Loucy (cell line): Measurements from ENCODE around the gene LUM.

Source experiments
- H2AFZ ChIP-seq: fragments of 200-600 bp; sonication (generic); 2 replicates; pipeline ENCODE4 v1.6.0; 2016; ENCODE audit warnings: antibody characterized with exemption, mild to moderate bottlenecking, low read length, moderate library complexity
- H3F3A ChIP-seq: fragments of 200-600 bp; 2 replicates; pipeline ENCODE4 v1.6.0; 2016; ENCODE audit warnings: antibody characterized with exemption, low read depth, mild to moderate bottlenecking
- H3K27me3 ChIP-seq: fragments of 200-600 bp; sonication (generic); 2 replicates; pipeline ENCODE4 v1.6.1; 2014; ENCODE audit warnings: low read length, mild to moderate bottlenecking; ENCODE audit not compliant: insufficient read depth, poor library complexity, severe bottlenecking
- H3K36me3 ChIP-seq: fragments of 200-600 bp; sonication (generic); 2 replicates; pipeline ENCODE4 v1.6.1; 2016; ENCODE audit warnings: low read length; ENCODE audit not compliant: insufficient read depth
- H3K4me1 ChIP-seq: fragments of 200-600 bp; sonication (generic); 2 replicates; pipeline ENCODE4 v1.5.1; 2014; ENCODE audit warnings: low read length, mild to moderate bottlenecking; ENCODE audit not compliant: insufficient read depth, poor library complexity, severe bottlenecking
- H3K4me2 ChIP-seq: fragments of 200-600 bp; sonication (generic); 2 replicates; pipeline ENCODE4 v1.6.0; 2014; ENCODE audit warnings: antibody characterized with exemption, low read length, low read depth, mild to moderate bottlenecking; ENCODE audit not compliant: poor library complexity, severe bottlenecking
- H3K4me3 ChIP-seq: fragments of 200-600 bp; sonication (generic); 2 replicates; pipeline ENCODE4 v1.5.1; 2014; ENCODE audit warnings: low read length, mild to moderate bottlenecking, mixed read lengths; ENCODE audit not compliant: poor library complexity, severe bottlenecking
- H3K79me2 ChIP-seq: fragments of 200-600 bp; sonication (generic); 2 replicates; pipeline ENCODE4 v1.6.1; 2014; ENCODE audit warnings: low read length; ENCODE audit not compliant: insufficient read depth
- H3K9ac ChIP-seq: fragments of 200-600 bp; sonication (generic); 2 replicates; pipeline ENCODE4 v1.6.0; 2014; ENCODE audit warnings: mild to moderate bottlenecking, low read depth, low read length, moderate library complexity; ENCODE audit not compliant: poor library complexity, severe bottlenecking
- H3K9me2 ChIP-seq: fragments of 200-600 bp; sonication (generic); replicated peaks from 2 replicates; pipeline ENCODE4 v1.6.1; 2016; ENCODE audit warnings: low read depth, low read length, mixed read lengths
- H3K9me3 ChIP-seq: fragments of 200-600 bp; sonication (generic); 2 replicates; pipeline ENCODE4 v1.6.1; 2014; ENCODE audit warnings: mild to moderate bottlenecking, antibody characterized with exemption, low read length, low read depth; ENCODE audit not compliant: insufficient read depth
- H4K20me1 ChIP-seq: fragments of 200-600 bp; sonication (generic); 2 replicates; pipeline ENCODE4 v1.6.0; 2014; ENCODE audit warnings: antibody characterized with exemption, low read length, mild to moderate bottlenecking; ENCODE audit not compliant: insufficient read depth, poor library complexity, severe bottlenecking
- CTCF ChIP-seq: fragments of 200-600 bp; sonication (generic); conservative IDR thresholded peaks from 2 replicates; pipeline ENCODE4 v1.5.1; 2014; ENCODE audit warnings: mild to moderate bottlenecking, antibody characterized with exemption, low read length
- EZH2phosphoT487 ChIP-seq: fragments of 200-600 bp; IDR thresholded peaks from 2 replicates; pipeline ENCODE4 v1.6.1; 2018; ENCODE audit warnings: antibody characterized with exemption, mild to moderate bottlenecking, moderate library complexity, borderline replicate concordance

LUM gene

GRCh38 chr12:91113621-91114020 is 2.3 kb upstream of the LUM start:
- Histone ChIP-seq H3F3A (no peaks in the 10 kb centered on the region), H2AFZ (no peak overlapping the region), H3K79me2 (no peaks in the 10 kb centered on the region), H4K20me1 (no peaks in the 10 kb centered on the region), H3K27me3 (no peaks in the 10 kb centered on the region), H3K36me3 (no peaks in the 10 kb centered on the region), H3K4me1 (no peaks in the 10 kb centered on the region), H3K9me2 (no peaks in the 10 kb centered on the region), H3K4me3 (no peak overlapping the region), H3K4me2 (no peak overlapping the region), H3K9me3 (no peaks in the 10 kb centered on the region), H3K9ac (no peak overlapping the region)
- TF ChIP-seq EZH2phosphoT487 (no peak), CTCF (no peak)

GRCh38 chr12:91110311-91110924 is 876 bp downstream of the LUM start:
- Histone ChIP-seq H2AFZ (no peak overlapping the region), H3K4me3 (no peak overlapping the region)

GRCh38 chr12:91109581-91110310 is 1.5 kb downstream of the LUM start:
- Histone ChIP-seq H3K9me3 (no peaks in the 10 kb centered on the region), H3K4me2 (no peak overlapping the region)

More at GRCh38 chr12:91110311-91110924, 876 bp downstream of the LUM start:
- Histone ChIP-seq H3K4me1 (no peaks in the 10 kb centered on the region), H3K27me3 (no peaks in the 10 kb centered on the region), H3K9me2 (no peaks in the 10 kb centered on the region), H3K4me2 (no peak overlapping the region), H3K9me3 (no peaks in the 10 kb centered on the region), H3K36me3 (no peaks in the 10 kb centered on the region), H3K79me2 (no peaks in the 10 kb centered on the region), H4K20me1 (no peaks in the 10 kb centered on the region), H3F3A (no peaks in the 10 kb centered on the region), H3K9ac (no peak overlapping the region)
- TF ChIP-seq CTCF (no peak), EZH2phosphoT487 (no peak)

More at GRCh38 chr12:91109581-91110310, 1.5 kb downstream of the LUM start:
- Histone ChIP-seq H3K27me3 (no peaks in the 10 kb centered on the region), H2AFZ (no peak overlapping the region), H3K79me2 (no peaks in the 10 kb centered on the region), H3K9ac (no peak overlapping the region), H3K36me3 (no peaks in the 10 kb centered on the region), H4K20me1 (no peaks in the 10 kb centered on the region), H3K4me1 (no peaks in the 10 kb centered on the region), H3K9me2 (no peaks in the 10 kb centered on the region), H3K4me3 (no peak overlapping the region), H3F3A (no peaks in the 10 kb centered on the region)
- no peak for TF ChIP-seq CTCF
- TF ChIP-seq EZH2phosphoT487: no peak
